K562 (cell line): ENCODE data around the gene NFAM1. TPM values are rescaled to one million over a fixed set of nuclear protein-coding genes. Genes with fewer than 3 reads are reported as not detected.

Experiments
- ATAC-seq: fragments of 200-7000 bp; cut with Tn5 transposase; 3 replicates; pipeline ENCODE4 v1.9.1; 2020; ENCODE audit warnings: moderate library complexity
- BruUV-seq: library from RNA; stranded (reverse); fragments of 400-500 nt; replicated peaks from 2 replicates; lab custom pipeline; 2021; lab: Mats Ljungman, UMichigan
- CTCF ChIA-PET: fragments of 300-600 bp; formaldehyde crosslinking; extraction: SDS; loops from one replicate; lab custom pipeline; 2021; ENCODE audit warnings: low intra/inter-chr PET ratio; lab: Yijun Ruan, JAX
- POLR2A ChIA-PET: fragments of 300-600, 350-650 bp; sonication (Branson Sonifier 250); formaldehyde crosslinking; extraction: SDS; loops from one replicate; lab custom pipeline; 2021; ENCODE audit warnings: antibody characterized with exemption, inconsistent platforms; lab: Yijun Ruan, JAX
- DNase-seq, 4 experiments: peaks; one replicate each; pipeline versions ENCODE4 v3.0.0 to v3.0.0-alpha.2; 2011 to 2018; ENCODE audit warnings: low spot score in 3 of 4, mixed read lengths in 3 of 4; ENCODE audit errors: extremely low read depth in 1 of 4
- FAIRE-seq: peaks from 2 replicates; lab custom pipeline; 2011; peaks lifted over from hg19 to GRCh38; lab: Jason Lieb, UNC
- H2AFZ ChIP-seq: 2 replicates; pipeline ENCODE4 v1.6.0; 2011; ENCODE audit warnings: low read depth, low read length, control low read depth, inconsistent platforms
- H3K27ac ChIP-seq: fragments of 200-600 bp; 3 replicates; pipeline ENCODE4 v1.8.0; 2011; ENCODE audit warnings: low read depth, mild to moderate bottlenecking, control low read depth, inconsistent platforms, low read length, moderate library complexity, mixed read lengths; ENCODE audit errors: extremely low read depth
- H3K27me3 ChIP-seq, 2 experiments: fragments of 300-600 bp in 1 of 2; 2 replicates in 1 of 2; 3 replicates in 1 of 2; pipeline versions ENCODE4 v1.6.0 to v1.8.0; 2011; ENCODE audit warnings: inconsistent platforms in 2 of 2, low read length in 2 of 2, mild to moderate bottlenecking in 1 of 2, mixed read lengths in 1 of 2, moderate library complexity in 1 of 2; ENCODE audit not compliant: control insufficient read depth in 2 of 2, insufficient read depth in 2 of 2
- H3K36me3 ChIP-seq: fragments of 300-600 bp; 3 replicates; pipeline ENCODE4 v1.8.0; 2011; ENCODE audit warnings: mild to moderate bottlenecking, low read length, inconsistent platforms; ENCODE audit not compliant: control insufficient read depth, insufficient read depth
- H3K4me1 ChIP-seq, 2 experiments: fragments of 200-600 bp in 1 of 2; replicated peaks in 1 of 2; 2 replicates in 1 of 2; 3 replicates in 1 of 2; pipeline versions ENCODE4 v1.5.1 to v1.8.0; 2011; ENCODE audit warnings: inconsistent platforms in 2 of 2, low read length in 2 of 2, mild to moderate bottlenecking in 1 of 2, mixed read lengths in 1 of 2, moderate library complexity in 1 of 2; ENCODE audit not compliant: control insufficient read depth in 2 of 2, insufficient read depth in 2 of 2
- H3K4me2 ChIP-seq: 2 replicates; pipeline ENCODE4 v1.6.1; 2011; ENCODE audit warnings: low read length, control low read depth, inconsistent platforms, mixed read lengths; ENCODE audit not compliant: insufficient read depth
- H3K4me3 ChIP-seq: fragments of 200-600 bp; sonication (generic), shearing (Covaris generic); 2 replicates; pipeline ENCODE4 v1.5.1; 2016; ENCODE audit warnings: control low read depth, inconsistent platforms
- H3K79me2 ChIP-seq: fragments of 200-600 bp; 3 replicates; pipeline ENCODE4 v1.8.0; 2011; ENCODE audit warnings: low read length, inconsistent platforms; ENCODE audit not compliant: control insufficient read depth, insufficient read depth
- H3K9ac ChIP-seq, 2 experiments: 2 replicates each; pipeline versions ENCODE4 v1.6.0 to v1.6.1; 2011; ENCODE audit warnings: low read depth in 2 of 2, low read length in 2 of 2, control low read depth in 1 of 2, inconsistent platforms in 1 of 2, mild to moderate bottlenecking in 1 of 2, mixed read lengths in 1 of 2; ENCODE audit not compliant: insufficient read depth in 1 of 2
- H3K9me1 ChIP-seq: one replicate; pipeline ENCODE4 v1.6.0; 2011; ENCODE audit warnings: inconsistent platforms, mild to moderate bottlenecking, low read length, moderate library complexity; ENCODE audit not compliant: control insufficient read depth, insufficient read depth
- H3K9me3 ChIP-seq: replicated peaks from 2 replicates; pipeline ENCODE4 v1.5.1; 2011; ENCODE audit warnings: low read depth, low read length, inconsistent platforms; ENCODE audit not compliant: control insufficient read depth, insufficient read depth
- H4K20me1 ChIP-seq: replicated peaks from 2 replicates; pipeline ENCODE4 v1.6.1; 2011; ENCODE audit warnings: low read length, inconsistent platforms, mixed read lengths; ENCODE audit not compliant: control insufficient read depth, insufficient read depth
- ASH1L ChIP-seq: fragments of 450-650 bp; IDR thresholded peaks from 2 replicates; pipeline ENCODE4 v1.6.1; 2018; ENCODE audit warnings: borderline replicate concordance, mild to moderate bottlenecking, low read depth; ENCODE audit not compliant: partially characterized antibody
- HMGN3 ChIP-seq: IDR thresholded peaks from 2 replicates; pipeline ENCODE4 v1.6.1; 2011; ENCODE audit warnings: borderline replicate concordance, low read depth, mild to moderate bottlenecking, mixed read lengths, low read length; ENCODE audit not compliant: insufficient read length; ENCODE audit errors: extremely low read depth
- MTA1 ChIP-seq: fragments of 450-650 bp; IDR thresholded peaks from 2 replicates; pipeline ENCODE4 v1.6.1; 2017; ENCODE audit warnings: borderline replicate concordance
- NONO ChIP-seq, 2 experiments: fragments of 200-400 bp in 1 of 2; fragments of 450-650 bp in 1 of 2; formaldehyde crosslinking in 1 of 2; IDR thresholded peaks; 2 replicates each; pipeline ENCODE4 v1.6.1; 2017; ENCODE audit warnings: low read depth in 2 of 2, mild to moderate bottlenecking in 2 of 2, moderate library complexity in 2 of 2, low read length in 1 of 2
- NR2F6 ChIP-seq: fragments of 450-650 bp; formaldehyde crosslinking; IDR thresholded peaks from 2 replicates; pipeline ENCODE4 v1.4.0; 2020; ENCODE audit warnings: mild to moderate bottlenecking
- PTBP1 ChIP-seq: fragments of 200-400 bp; formaldehyde crosslinking; IDR thresholded peaks from 2 replicates; pipeline ENCODE4 v1.6.1; 2017; ENCODE audit warnings: low read depth, low read length
- PTRF ChIP-seq: fragments of 450-650 bp; IDR thresholded peaks from 2 replicates; pipeline ENCODE4 v1.6.1; 2016; ENCODE audit warnings: mild to moderate bottlenecking, missing genetic modification characterization, missing compliant biosample characterization
- RAD21 ChIP-seq, 2 experiments: fragments of 250-450 bp in 1 of 2; fragments of 450-650 bp in 1 of 2; sonication (Bioruptor Pico) in 1 of 2; formaldehyde crosslinking in 1 of 2; IDR thresholded peaks in 1 of 2; conservative IDR thresholded peaks in 1 of 2; 2 replicates each; pipeline versions ENCODE4 v1.4.0 to v1.8.0; 2020 to 2022; ENCODE audit warnings: mild to moderate bottlenecking in 2 of 2, moderate library complexity in 1 of 2
- TSHZ1 ChIP-seq: fragments of 250-450 bp; sonication (Bioruptor Pico); IDR thresholded peaks from 2 replicates; pipeline ENCODE4 v1.4.0; 2020; ENCODE audit warnings: mild to moderate bottlenecking, moderate library complexity
- ZBTB2 ChIP-seq: fragments of 450-650 bp; IDR thresholded peaks from 2 replicates; pipeline ENCODE4 v1.6.1; 2016; ENCODE audit warnings: antibody characterized with exemption
- ZNF277 ChIP-seq: fragments of 250-450 bp; sonication (Bioruptor Pico); IDR thresholded peaks from 2 replicates; pipeline ENCODE4 v1.8.0; 2022; ENCODE audit warnings: inconsistent platforms, mild to moderate bottlenecking, moderate library complexity, borderline replicate concordance
- ZNF347 ChIP-seq: fragments of 450-650 bp; formaldehyde crosslinking; IDR thresholded peaks from 2 replicates; pipeline ENCODE4 v1.4.0; 2020; ENCODE audit warnings: low read depth, mild to moderate bottlenecking, moderate library complexity
- ZNF408 ChIP-seq: fragments of 250-450 bp; sonication (Bioruptor Pico); IDR thresholded peaks from 2 replicates; pipeline ENCODE4 v1.4.0; 2020; ENCODE audit warnings: low read depth, mild to moderate bottlenecking, moderate library complexity
- ZNF586 ChIP-seq: fragments of 450-650 bp; formaldehyde crosslinking; conservative IDR thresholded peaks from 2 replicates; pipeline ENCODE4 v1.4.0; 2020; ENCODE audit warnings: mild to moderate bottlenecking, moderate library complexity
- WGBS: fragments of 100-300 bp; shearing (Covaris generic); methylation state at CpG from one replicate; pipeline ENCODE4 v1.1.6; 2016; ENCODE audit warnings: low coverage, mixed read lengths; ENCODE audit not compliant: insufficient coverage; ENCODE audit errors: missing lambda C conversion rate; 5-methylcytosine and 5-hydroxymethylcytosine counted together
- in situ Hi-C: fragments of 300-500 bp; cut with MboI; formaldehyde crosslinking; loops from 4 replicates; pipeline ENCODE4 v1.15.0; 2018; ENCODE audit warnings: inconsistent platforms, mixed read lengths
- intact Hi-C: fragments of 100-400 bp; cut with micrococcal nuclease; formaldehyde crosslinking; loops from 2 replicates; pipeline ENCODE4 v1.14.2; 2022
- polyA plus RNA-seq, 8 experiments: library from polyadenylated mRNA; depleted of rRNA in 4 of 8; stranded (reverse) in 5 of 8; unstranded in 3 of 8; fragments of >200 nt; fragmentation: Nextera tagmentation in 2 of 8; fragmentation: Illumina TruSeq in 1 of 8; extraction: Ambion mirVana in 2 of 8; extraction: Trizol in 1 of 8; gene quantifications; 2 replicates each; pipeline versions ENCODE4 v1.2.1 to v1.2.3, GENCODE V29; 2011 to 2014; ENCODE audit warnings: inconsistent platforms in 1 of 8, missing spikeins in 1 of 8
- total RNA-seq, 7 experiments: library from RNA; depleted of rRNA in 6 of 7; stranded (reverse); fragments of >200 nt in 6 of 7; fragmentation: Illumina TruSeq in 2 of 7; extraction: Trizol in 2 of 7; gene quantifications; 2 replicates each; pipeline versions ENCODE4 v1.2.1 to v1.2.3, GENCODE V29; 2011 to 2021; ENCODE audit warnings: low replicate concordance in 1 of 7

The NFAM1 gene
- total and polyA plus RNA-seq, 9 of the 15 experiments (the other 6 are each of a cell fraction or from before 2014, with no cell fraction given) = 0.01 to 0.18 (median 0.03) TPM; not detected in 5

- Histone ChIP-seq H3K36me3 (no peaks in the 10 kb centered on the region), H3K4me2 (no peak overlapping the region), H3K9me1 (no peaks in the 10 kb centered on the region), H3K4me1 (peaks cover 0 to 40% of the 10 kb centered on the region in 2 experiments; a peak in 3 of 5 replicates), H3K79me2 (no peaks in the 10 kb centered on the region), H3K27ac (no peak overlapping the region), H3K4me3 (no peak overlapping the region), H2AFZ (no peak overlapping the region), H3K27me3 (peaks cover 0 to 15% of the 10 kb centered on the region in 2 experiments; a peak in 2 of 5 replicates), H3K9me3 (no peaks in the 10 kb centered on the region), H4K20me1 (no peaks in the 10 kb centered on the region), H3K9ac (peak overlapping the region in 1 of 2 experiments; percentile 9; a peak in 1 of 4 replicates)
- in situ Hi-C loops = loop anchor here (25.0 kb wide), 1 partner anchor 466 kb away; the partner anchor contains the start of genes SEPTIN3 and SMIM45
- FAIRE-seq = no peak
- BruUV-seq = no TSS peak
- intact Hi-C loops = no loop called here
- CTCF ChIA-PET = no interaction called here
- no peak for ATAC-seq
- DNase-seq = no peak
- 29% methylated on average over 3 of the region's 3 CpGs for WGBS
- POLR2A ChIA-PET = interaction anchor here (0.7 to 0.8 kb wide), 2 partner anchors 11 to 766 kb away, joined by 3 read pairs; no protein-coding TSS in a partner anchor
- no peak for TF ChIP-seq ZNF408 (CRISPR knock-in tag)
- TF ChIP-seq NR2F6 = no peak
- no peak for TF ChIP-seq NONO (IDR thresholded peaks at IDR 0.05; ENCODE audit: low read depth in 2 of 2, low read length in 1 of 2)
- TF ChIP-seq ZBTB2 = no peak
- no peak for TF ChIP-seq MTA1
- TF ChIP-seq HMGN3 = no peak
- no peak for TF ChIP-seq ASH1L
- TF ChIP-seq ZNF277 (CRISPR knock-in tag) = no peak
- no peak for TF ChIP-seq ZNF347
- TF ChIP-seq PTRF (tag) = no peak
- TF ChIP-seq ZNF586 (CRISPR knock-in tag) = no peak
- no peak for TF ChIP-seq RAD21 (CRISPR knock-in tag; conservative IDR thresholded peaks at IDR 0.05 in 1 of 2, IDR thresholded peaks at IDR 0.05 in 1 of 2)
- TF ChIP-seq TSHZ1 (CRISPR knock-in tag) = no peak
- TF ChIP-seq PTBP1 = no peak
Observed at GRCh38 chr22:42428760-42429159, 3.4 kb downstream of the NFAM1 start.
